Measurements from ENCODE around the gene GGA1. TPM values are rescaled to one million over a fixed set of nuclear protein-coding genes. Genes with fewer than 3 reads are reported as not detected.

Gene GGA1
- total RNA-seq, 1 donor from 2014 or later, result 88.6 TPM

- DNase-seq (ENCODE audit: low read depth, low spot score), result no peak
- H3K27me3 Mint-ChIP-seq (ENCODE audit: low read depth), result peaks cover 4% of the 10 kb centered on the region
- no peaks in the 10 kb centered on the region for H3K36me3 Mint-ChIP-seq (ENCODE audit: low read depth)
- no peak for TF ChIP-seq CTCF (conservative IDR thresholded peaks at IDR 0.05)
- no peaks in the 10 kb centered on the region for H3K9me3 Mint-ChIP-seq
- no peak overlapping the region for H3K27ac Mint-ChIP-seq (ENCODE audit: unreplicated experiment)
- peaks cover 24% of the 10 kb centered on the region for H3K4me1 Mint-ChIP-seq
- no peak overlapping the region for H3K4me3 Mint-ChIP-seq
Observed at GRCh38 chr22:37629928-37630327, 21.3 kb downstream of the GGA1 start.

GRCh38 chr22:37630839-37631435 lies 22.3 kb downstream of the GGA1 start:
- Mint-ChIP-seq H3K27ac (ENCODE audit: unreplicated experiment) (no peak overlapping the region), H3K4me1 (peaks cover 25% of the 10 kb centered on the region), H3K27me3 (ENCODE audit: low read depth) (peaks cover 4% of the 10 kb centered on the region), H3K4me3 (peak overlapping the region; percentile 68), H3K36me3 (ENCODE audit: low read depth) (no peaks in the 10 kb centered on the region), H3K9me3 (no peaks in the 10 kb centered on the region)
- no peak for TF ChIP-seq CTCF (conservative IDR thresholded peaks at IDR 0.05)
- DNase-seq (ENCODE audit: low read depth, low spot score), result no peak

GRCh38 chr22:37631448-37632173 lies 23.0 kb downstream of the GGA1 start:
- Mint-ChIP-seq H3K27ac (ENCODE audit: unreplicated experiment) (peak overlapping the region; percentile 62), H3K36me3 (ENCODE audit: low read depth) (no peaks in the 10 kb centered on the region), H3K4me1 (peaks cover 29% of the 10 kb centered on the region), H3K9me3 (no peaks in the 10 kb centered on the region), H3K27me3 (ENCODE audit: low read depth) (peaks cover 4% of the 10 kb centered on the region), H3K4me3 (peak overlapping the region; percentile 68)
- TF ChIP-seq CTCF (conservative IDR thresholded peaks at IDR 0.05), result no peak
- no peak for DNase-seq (ENCODE audit: low read depth, low spot score)

GRCh38 chr22:37632174-37633088 lies 23.8 kb downstream of the GGA1 start:
- no peak for TF ChIP-seq CTCF (conservative IDR thresholded peaks at IDR 0.05)
- H3K36me3 Mint-ChIP-seq (ENCODE audit: low read depth), result no peaks in the 10 kb centered on the region
- DNase-seq (ENCODE audit: low read depth, low spot score), result no peak
- H3K27ac Mint-ChIP-seq (ENCODE audit: unreplicated experiment), result no peak overlapping the region
- peaks cover 4% of the 10 kb centered on the region for H3K27me3 Mint-ChIP-seq (ENCODE audit: low read depth)
- H3K4me3 Mint-ChIP-seq, result no peak overlapping the region
- no peaks in the 10 kb centered on the region for H3K9me3 Mint-ChIP-seq
- peaks cover 30% of the 10 kb centered on the region for H3K4me1 Mint-ChIP-seq

GRCh38 chr22:37633089-37633624 lies 24.5 kb downstream of the GGA1 start:
- Mint-ChIP-seq H3K9me3 (no peaks in the 10 kb centered on the region), H3K27me3 (ENCODE audit: low read depth) (peaks cover 4% of the 10 kb centered on the region), H3K36me3 (ENCODE audit: low read depth) (no peaks in the 10 kb centered on the region), H3K4me3 (peak overlapping the region; percentile 87), H3K4me1 (peaks cover 34% of the 10 kb centered on the region), H3K27ac (ENCODE audit: unreplicated experiment) (peak overlapping the region; percentile 93)
- no peak for DNase-seq (ENCODE audit: low read depth, low spot score)
- TF ChIP-seq CTCF (conservative IDR thresholded peaks at IDR 0.05), result no peak

All from neural crest cell (in vitro differentiated cells).